AG04449 (cell line): ENCODE measurements around the gene GRIN2A.

Experiments used
- CTCF ChIA-PET: fragments of 350-600 bp; formaldehyde crosslinking; extraction: SDS; loops from one replicate; lab custom pipeline; 2021; ENCODE audit warnings: antibody characterized with exemption; lab: Yijun Ruan, JAX
- POLR2A ChIA-PET: fragments of 400-600, 350-600 bp; formaldehyde crosslinking; extraction: SDS; loops from one replicate; lab custom pipeline; 2020; ENCODE audit warnings: antibody characterized with exemption, inconsistent platforms; lab: Yijun Ruan, JAX
- DNase-seq: peaks from one replicate; pipeline ENCODE4 v3.0.0-alpha.2; 2010; ENCODE audit warnings: low read depth, low spot score
- H3K4me3 ChIP-seq: 2 replicates; pipeline ENCODE4 v1.5.1; 2011; ENCODE audit warnings: low read depth, mild to moderate bottlenecking, control low read depth, low read length
- CTCF ChIP-seq: IDR thresholded peaks from one replicate; pipeline ENCODE4 v1.5.1; 2011; ENCODE audit warnings: mild to moderate bottlenecking, moderate library complexity, low read length, control low read depth, inconsistent platforms; ENCODE audit not compliant: insufficient read depth; ENCODE audit errors: missing control alignments

GRIN2A gene

GRCh38 chr16:9772526-9773225 lies 409.6 kb downstream of the GRIN2A start:
- POLR2A ChIA-PET, result no interaction called here
- DNase-seq, result no peak
- no peak for TF ChIP-seq CTCF
- CTCF ChIA-PET, result no interaction called here
- H3K4me3 ChIP-seq, result no peak overlapping the region

GRCh38 chr16:9766891-9767290 lies 415.3 kb downstream of the GRIN2A start:
- no peak overlapping the region for H3K4me3 ChIP-seq
- DNase-seq, result no peak
- no peak for TF ChIP-seq CTCF
- CTCF ChIA-PET, result no interaction called here
- POLR2A ChIA-PET, result no interaction called here

GRCh38 chr16:9763505-9763904 lies 418.7 kb downstream of the GRIN2A start:
- ChIA-PET POLR2A (no interaction called here), CTCF (no interaction called here)
- TF ChIP-seq CTCF, result no peak
- H3K4me3 ChIP-seq, result no peak overlapping the region
- no peak for DNase-seq

- no peak for TF ChIP-seq CTCF
- POLR2A ChIA-PET, result no interaction called here
- CTCF ChIA-PET, result no interaction called here
These were observed 420.4 kb downstream of the GRIN2A start for GRCh38 chr16:9761870-9762269.

GRCh38 chr16:9757687-9758086 lies 424.5 kb downstream of the GRIN2A start:
- no peak overlapping the region for H3K4me3 ChIP-seq
- no peak for TF ChIP-seq CTCF
- no peak for DNase-seq
- CTCF ChIA-PET, result no interaction called here
- POLR2A ChIA-PET, result no interaction called here

More at GRCh38 chr16:9761870-9762269, 420.4 kb downstream of the GRIN2A start:
- no peak overlapping the region for H3K4me3 ChIP-seq
- DNase-seq, result no peak

GRCh38 chr16:9756434-9756833 lies 425.8 kb downstream of the GRIN2A start:
- ChIA-PET CTCF (no interaction called here), POLR2A (no interaction called here)
- H3K4me3 ChIP-seq, result no peak overlapping the region
- DNase-seq, result no peak
- TF ChIP-seq CTCF, result no peak
